Naive thymus-derived CD4-positive, alpha-beta T cell (primary cell): Measurements from ENCODE around the gene ZNF385B. TPM values are rescaled to one million over a fixed set of nuclear protein-coding genes. Genes with fewer than 3 reads are reported as not detected.

Experiments
- ATAC-seq: fragments of 150-1000 bp; cut with Tn5 transposase; 2 replicates; pipeline ENCODE4 v1.10.0; 2021; ENCODE audit warnings: mild to moderate bottlenecking, moderate library complexity
- CTCF ChIA-PET: fragments of 350-600 bp; sonication (Branson Sonifier 250); formaldehyde crosslinking; loops from one replicate; lab custom pipeline; 2021; ENCODE audit warnings: antibody characterized with exemption; lab: Charles Lee
- POLR2A ChIA-PET: fragments of 350-600 bp; sonication (Branson Sonifier 250); formaldehyde crosslinking; loops from one replicate; lab custom pipeline; 2021; ENCODE audit warnings: antibody characterized with exemption, inconsistent platforms; lab: Charles Lee
- DNase-seq, 9 donors: peaks; one replicate each; pipeline versions ENCODE4 v3.0.0 to v3.0.0-alpha.2; 2020 to 2022; ENCODE audit warnings: mixed read lengths in 1 of 9
- H3K27ac ChIP-seq: one replicate; pipeline ENCODE4 v1.7.0; 2013; ENCODE audit warnings: mild to moderate bottlenecking, low read depth, low read length, moderate library complexity
- H3K27me3 ChIP-seq, 2 donors: one replicate each; pipeline ENCODE4 v1.7.0; 2013; ENCODE audit warnings: low read length in 2 of 2, mild to moderate bottlenecking in 2 of 2, moderate library complexity in 2 of 2; ENCODE audit not compliant: control insufficient read depth in 2 of 2, insufficient read depth in 2 of 2
- H3K36me3 ChIP-seq, 3 experiments: 1 replicate in 2 of 3; 2 replicates in 1 of 3; pipeline ENCODE4 v1.7.0; 2013; ENCODE audit warnings: low read length in 3 of 3, mild to moderate bottlenecking in 3 of 3, moderate library complexity in 1 of 3; ENCODE audit not compliant: insufficient read depth in 3 of 3, control insufficient read depth in 2 of 3
- H3K4me1 ChIP-seq, 2 donors: one replicate each; pipeline ENCODE4 v1.7.0; 2013; ENCODE audit warnings: low read length in 2 of 2, mild to moderate bottlenecking in 2 of 2, moderate library complexity in 1 of 2; ENCODE audit not compliant: control insufficient read depth in 2 of 2, insufficient read depth in 2 of 2
- H3K4me3 ChIP-seq: 2 replicates; pipeline ENCODE4 v1.7.0; 2013; ENCODE audit warnings: mild to moderate bottlenecking, low read length
- H3K9me3 ChIP-seq, 3 experiments: 1 replicate in 2 of 3; 2 replicates in 1 of 3; pipeline ENCODE4 v1.7.0; 2013; ENCODE audit warnings: low read length in 3 of 3; ENCODE audit not compliant: control insufficient read depth in 2 of 3
- H3K27ac Mint-ChIP-seq, 9 donors: one replicate each; pipeline ENCODE4 v1.8.0; 2020 to 2022; ENCODE audit warnings: mixed read lengths in 9 of 9, mild to moderate bottlenecking in 8 of 9, moderate library complexity in 5 of 9, inconsistent platforms in 2 of 9
- H3K27me3 Mint-ChIP-seq, 5 donors: one replicate each; pipeline ENCODE4 v1.8.0; 2021 to 2022; ENCODE audit warnings: mixed read lengths in 5 of 5, mild to moderate bottlenecking in 1 of 5
- H3K36me3 Mint-ChIP-seq, 5 donors: one replicate each; pipeline ENCODE4 v1.8.0; 2020 to 2022; ENCODE audit warnings: mixed read lengths in 5 of 5, mild to moderate bottlenecking in 3 of 5, inconsistent platforms in 1 of 5
- H3K4me1 Mint-ChIP-seq, 7 donors: one replicate each; pipeline ENCODE4 v1.8.0; 2020 to 2022; ENCODE audit warnings: mixed read lengths in 7 of 7, mild to moderate bottlenecking in 3 of 7, inconsistent platforms in 1 of 7
- H3K4me3 Mint-ChIP-seq, 10 donors: one replicate each; pipeline ENCODE4 v1.8.0; 2020 to 2022; ENCODE audit warnings: mild to moderate bottlenecking in 10 of 10, mixed read lengths in 10 of 10, moderate library complexity in 6 of 10, inconsistent platforms in 2 of 10
- H3K9me3 Mint-ChIP-seq, 11 donors: one replicate each; pipeline ENCODE4 v1.8.0; 2020 to 2022; ENCODE audit warnings: mixed read lengths in 11 of 11, mild to moderate bottlenecking in 4 of 11, inconsistent platforms in 1 of 11, moderate library complexity in 1 of 11
- intact Hi-C, 2 donors: fragments of 100-400 bp; cut with micrococcal nuclease; formaldehyde crosslinking; loops; one replicate each; pipeline ENCODE4 v1.15.1; 2023
- polyA plus RNA-seq, 2 donors: library from polyadenylated mRNA; unstranded; fragments of 300-500 nt; fragmentation: Illumina TruSeq; gene quantifications; one replicate each; pipeline ENCODE4 v1.2.3, GENCODE V29; 2021
- total RNA-seq, 6 experiments: library from RNA in 5 of 6; stranded (reverse) in 5 of 6; gene quantifications; 1 replicate in 5 of 6; 2 replicates in 1 of 6; pipeline ENCODE4 v1.2.3 and lab custom pipeline; 2021 to 2026

The ZNF385B gene
- total and polyA plus RNA-seq, 7 experiments from 2014 or later, result not detected

- DNase-seq (no peak), ATAC-seq (no peak)
- Histone ChIP-seq H3K4me1 (no peaks in the 10 kb centered on the region), H3K36me3 (no peaks in the 10 kb centered on the region), H3K27me3 (no peaks in the 10 kb centered on the region), H3K27ac (no peak overlapping the region), H3K4me3 (no peak overlapping the region), H3K9me3 (no peaks in the 10 kb centered on the region)
- intact Hi-C loops, result no loop called here
- Mint-ChIP-seq H3K4me1 (no peaks in the 10 kb centered on the region), H3K36me3 (no peaks in the 10 kb centered on the region), H3K9me3 (peaks cover 0 to 7% (median 0%) of the 10 kb centered on the region in 11 donors), H3K27me3 (peaks cover 0 to 16% (median 11%) of the 10 kb centered on the region in 5 donors), H3K27ac (no peak overlapping the region), H3K4me3 (no peak overlapping the region)
- ChIA-PET CTCF (no interaction called here), POLR2A (no interaction called here)
These were observed 35.1 kb downstream of the ZNF385B start for GRCh38 chr2:179826297-179826696.

GRCh38 chr2:179825494-179825893 is 35.9 kb downstream of the ZNF385B start:
- POLR2A ChIA-PET, result no interaction called here
- no peak overlapping the region for H3K27ac Mint-ChIP-seq
- H3K27me3 ChIP-seq, result no peaks in the 10 kb centered on the region
- no peak overlapping the region for H3K4me3 Mint-ChIP-seq
- H3K27ac ChIP-seq, result no peak overlapping the region
- peaks cover 0 to 7% (median 0%) of the 10 kb centered on the region in 11 donors for H3K9me3 Mint-ChIP-seq
- CTCF ChIA-PET, result no interaction called here
- ATAC-seq, result no peak
- no peaks in the 10 kb centered on the region for H3K9me3 ChIP-seq
- DNase-seq, result no peak
- no peaks in the 10 kb centered on the region for H3K36me3 Mint-ChIP-seq
- no peaks in the 10 kb centered on the region for H3K4me1 ChIP-seq
- no peaks in the 10 kb centered on the region for H3K36me3 ChIP-seq
- H3K27me3 Mint-ChIP-seq, result peaks cover 0 to 16% (median 12%) of the 10 kb centered on the region in 5 donors
- intact Hi-C loops, result no loop called here
- H3K4me3 ChIP-seq, result no peak overlapping the region
- H3K4me1 Mint-ChIP-seq, result no peaks in the 10 kb centered on the region

GRCh38 chr2:179824961-179825360 is 36.5 kb downstream of the ZNF385B start:
- peaks cover 0 to 7% (median 0%) of the 10 kb centered on the region in 11 donors for H3K9me3 Mint-ChIP-seq
- no peak overlapping the region for H3K27ac ChIP-seq
- peaks cover 0 to 16% (median 12%) of the 10 kb centered on the region in 5 donors for H3K27me3 Mint-ChIP-seq
- ChIA-PET POLR2A (no interaction called here), CTCF (no interaction called here)
- H3K36me3 Mint-ChIP-seq, result no peaks in the 10 kb centered on the region
- intact Hi-C loops, result no loop called here
- no peaks in the 10 kb centered on the region for H3K4me1 Mint-ChIP-seq
- no peak overlapping the region for H3K4me3 Mint-ChIP-seq
- H3K4me1 ChIP-seq, result no peaks in the 10 kb centered on the region
- H3K9me3 ChIP-seq, result no peaks in the 10 kb centered on the region
- ATAC-seq (no peak), DNase-seq (no peak)
- H3K4me3 ChIP-seq, result no peak overlapping the region
- H3K36me3 ChIP-seq, result no peaks in the 10 kb centered on the region
- no peaks in the 10 kb centered on the region for H3K27me3 ChIP-seq
- no peak overlapping the region for H3K27ac Mint-ChIP-seq

- Histone ChIP-seq H3K9me3 (no peaks in the 10 kb centered on the region), H3K36me3 (no peaks in the 10 kb centered on the region), H3K4me3 (no peak overlapping the region), H3K27me3 (no peaks in the 10 kb centered on the region), H3K4me1 (no peaks in the 10 kb centered on the region), H3K27ac (no peak overlapping the region)
- no peak for DNase-seq
- peaks cover 0 to 13% (median 10%) of the 10 kb centered on the region in 5 donors for H3K27me3 Mint-ChIP-seq
- H3K4me3 Mint-ChIP-seq, result no peak overlapping the region
- H3K27ac Mint-ChIP-seq, result no peak overlapping the region
- ChIA-PET CTCF (no interaction called here), POLR2A (no interaction called here)
- H3K36me3 Mint-ChIP-seq, result no peaks in the 10 kb centered on the region
- no peak for ATAC-seq
- H3K9me3 Mint-ChIP-seq, result peaks cover 0 to 7% (median 0%) of the 10 kb centered on the region in 11 donors
- peaks cover 0 to 3% (median 0%) of the 10 kb centered on the region in 7 donors for H3K4me1 Mint-ChIP-seq
- intact Hi-C loops, result no loop called here
These were observed 38.9 kb downstream of the ZNF385B start for GRCh38 chr2:179822540-179822939.

- H3K27ac ChIP-seq, result no peak overlapping the region
- ChIA-PET CTCF (no interaction called here), POLR2A (no interaction called here)
- Mint-ChIP-seq H3K9me3 (no peaks in the 10 kb centered on the region), H3K4me3 (no peak overlapping the region), H3K27ac (no peak overlapping the region), H3K36me3 (no peaks in the 10 kb centered on the region), H3K27me3 (peaks cover 0 to 8% (median 0%) of the 10 kb centered on the region in 5 donors), H3K4me1 (peaks cover 0 to 5% (median 0%) of the 10 kb centered on the region in 7 donors)
- H3K27me3 ChIP-seq, result no peaks in the 10 kb centered on the region
- intact Hi-C loops, result no loop called here
- no peaks in the 10 kb centered on the region for H3K36me3 ChIP-seq
- ATAC-seq (no peak), DNase-seq (no peak)
- no peaks in the 10 kb centered on the region for H3K4me1 ChIP-seq
- no peaks in the 10 kb centered on the region for H3K9me3 ChIP-seq
- H3K4me3 ChIP-seq, result no peak overlapping the region
These were observed 42.9 kb downstream of the ZNF385B start for GRCh38 chr2:179818546-179818945.

GRCh38 chr2:179817181-179817841 is 44.1 kb downstream of the ZNF385B start:
- Mint-ChIP-seq H3K27me3 (peaks cover 0 to 8% (median 0%) of the 10 kb centered on the region in 5 donors), H3K4me3 (peak overlapping the region in 1 of 10 donors; percentile 8), H3K36me3 (no peaks in the 10 kb centered on the region), H3K9me3 (peaks cover 0 to 2% (median 0%) of the 10 kb centered on the region in 11 donors), H3K4me1 (peaks cover 0 to 5% (median 0%) of the 10 kb centered on the region in 7 donors), H3K27ac (no peak overlapping the region)
- ChIA-PET CTCF (no interaction called here), POLR2A (no interaction called here)
- Histone ChIP-seq H3K9me3 (no peaks in the 10 kb centered on the region), H3K36me3 (no peaks in the 10 kb centered on the region), H3K27me3 (no peaks in the 10 kb centered on the region), H3K4me3 (no peak overlapping the region), H3K27ac (no peak overlapping the region), H3K4me1 (no peaks in the 10 kb centered on the region)
- DNase-seq (no peak), ATAC-seq (no peak)
- intact Hi-C loops, result no loop called here

GRCh38 chr2:179814050-179814449 is 47.4 kb downstream of the ZNF385B start:
- H3K27me3 Mint-ChIP-seq, result peaks cover 0 to 5% (median 0%) of the 10 kb centered on the region in 5 donors

More at GRCh38 chr2:179814050-179814449, 47.4 kb downstream of the ZNF385B start:
- H3K36me3 ChIP-seq, result no peaks in the 10 kb centered on the region
- ATAC-seq, result no peak
- Mint-ChIP-seq H3K36me3 (no peaks in the 10 kb centered on the region), H3K9me3 (peaks cover 0 to 6% (median 3%) of the 10 kb centered on the region in 11 donors), H3K4me3 (no peak overlapping the region), H3K4me1 (peaks cover 0 to 5% (median 0%) of the 10 kb centered on the region in 7 donors), H3K27ac (no peak overlapping the region)
- no peaks in the 10 kb centered on the region for H3K4me1 ChIP-seq
- H3K27me3 ChIP-seq, result no peaks in the 10 kb centered on the region
- DNase-seq, result no peak
- CTCF ChIA-PET, result no interaction called here
- intact Hi-C loops, result no loop called here
- H3K4me3 ChIP-seq, result no peak overlapping the region
- POLR2A ChIA-PET, result no interaction called here
- no peak overlapping the region for H3K27ac ChIP-seq
- no peaks in the 10 kb centered on the region for H3K9me3 ChIP-seq
